Choroid plexus epithelial cell (primary cell): ENCODE data around the gene KCNE4.

Experiments
- DNase-seq: peaks from one replicate; pipeline ENCODE4 v3.0.0-alpha.2; 2010; ENCODE audit warnings: low read depth
- H3K4me3 ChIP-seq: 2 replicates; pipeline ENCODE4 v1.5.1; 2011; ENCODE audit warnings: low read depth, mild to moderate bottlenecking, control low read depth, low read length, moderate library complexity
- TF ChIP-seq, protein P1 (sequence below): conservative IDR thresholded peaks from 2 replicates; pipeline ENCODE4 v1.5.1; 2011; ENCODE audit warnings: low read depth, mild to moderate bottlenecking, control low read depth, inconsistent platforms, low read length, moderate library complexity

Gene KCNE4

DNA sequence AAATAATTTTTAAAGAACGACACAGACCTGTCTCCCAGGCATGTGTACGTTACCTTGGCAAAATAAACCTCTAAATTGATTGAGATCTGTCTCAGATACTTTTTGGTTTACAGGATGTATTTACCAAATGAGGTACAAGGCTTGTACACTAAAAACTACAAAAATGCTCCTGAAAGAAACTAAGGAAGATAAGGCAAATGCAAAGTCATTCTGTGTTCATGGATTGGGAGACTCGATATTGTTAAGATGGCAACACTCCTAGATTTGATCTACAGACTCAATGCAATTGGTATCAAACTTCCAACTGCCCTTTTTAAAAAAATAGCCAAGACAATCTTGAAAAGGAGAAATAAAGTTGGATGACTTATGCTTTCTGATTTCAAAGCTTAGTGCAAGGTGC is 11.5 kb upstream of the KCNE4 start:
- TF ChIP-seq, protein P1, sequence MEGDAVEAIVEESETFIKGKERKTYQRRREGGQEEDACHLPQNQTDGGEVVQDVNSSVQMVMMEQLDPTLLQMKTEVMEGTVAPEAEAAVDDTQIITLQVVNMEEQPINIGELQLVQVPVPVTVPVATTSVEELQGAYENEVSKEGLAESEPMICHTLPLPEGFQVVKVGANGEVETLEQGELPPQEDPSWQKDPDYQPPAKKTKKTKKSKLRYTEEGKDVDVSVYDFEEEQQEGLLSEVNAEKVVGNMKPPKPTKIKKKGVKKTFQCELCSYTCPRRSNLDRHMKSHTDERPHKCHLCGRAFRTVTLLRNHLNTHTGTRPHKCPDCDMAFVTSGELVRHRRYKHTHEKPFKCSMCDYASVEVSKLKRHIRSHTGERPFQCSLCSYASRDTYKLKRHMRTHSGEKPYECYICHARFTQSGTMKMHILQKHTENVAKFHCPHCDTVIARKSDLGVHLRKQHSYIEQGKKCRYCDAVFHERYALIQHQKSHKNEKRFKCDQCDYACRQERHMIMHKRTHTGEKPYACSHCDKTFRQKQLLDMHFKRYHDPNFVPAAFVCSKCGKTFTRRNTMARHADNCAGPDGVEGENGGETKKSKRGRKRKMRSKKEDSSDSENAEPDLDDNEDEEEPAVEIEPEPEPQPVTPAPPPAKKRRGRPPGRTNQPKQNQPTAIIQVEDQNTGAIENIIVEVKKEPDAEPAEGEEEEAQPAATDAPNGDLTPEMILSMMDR: no peak
- no peak overlapping the region for H3K4me3 ChIP-seq

DNA sequence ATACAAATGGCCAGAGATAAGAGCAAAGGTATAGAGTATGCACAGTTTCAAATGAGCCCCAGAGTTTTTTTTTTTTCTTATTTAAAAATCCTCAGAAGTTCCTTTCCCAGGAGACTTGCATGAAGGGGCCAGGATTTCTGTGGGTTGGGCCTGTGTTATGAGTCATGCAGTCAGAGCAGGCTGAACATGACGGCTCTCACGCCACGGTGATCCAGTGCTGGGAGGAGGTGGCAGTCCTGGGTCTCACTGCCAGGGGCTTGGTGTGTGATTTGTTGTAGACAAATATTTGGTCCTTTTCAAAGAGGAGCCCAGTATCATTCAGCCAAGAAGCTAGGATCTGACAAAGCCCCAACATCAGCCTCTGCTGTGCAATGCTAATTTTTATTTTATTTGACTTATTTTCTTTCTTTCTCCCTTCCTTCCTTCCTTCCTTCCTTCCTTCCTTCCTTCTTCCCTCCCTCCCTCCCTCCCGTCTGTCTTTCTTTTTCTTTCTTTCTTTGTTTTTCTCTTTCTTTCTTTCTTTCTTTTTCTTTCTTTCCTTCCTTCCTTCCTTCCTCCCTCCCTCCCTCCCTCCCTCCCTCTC is 10.4 kb upstream of the KCNE4 start:
- peak; percentile 96 for DNase-seq
- H3K4me3 ChIP-seq: no peak overlapping the region
- TF ChIP-seq, protein P1: no peak

More for the DNA sequence above, 11.5 kb upstream of the KCNE4 start:
- no peak for DNase-seq

DNA sequence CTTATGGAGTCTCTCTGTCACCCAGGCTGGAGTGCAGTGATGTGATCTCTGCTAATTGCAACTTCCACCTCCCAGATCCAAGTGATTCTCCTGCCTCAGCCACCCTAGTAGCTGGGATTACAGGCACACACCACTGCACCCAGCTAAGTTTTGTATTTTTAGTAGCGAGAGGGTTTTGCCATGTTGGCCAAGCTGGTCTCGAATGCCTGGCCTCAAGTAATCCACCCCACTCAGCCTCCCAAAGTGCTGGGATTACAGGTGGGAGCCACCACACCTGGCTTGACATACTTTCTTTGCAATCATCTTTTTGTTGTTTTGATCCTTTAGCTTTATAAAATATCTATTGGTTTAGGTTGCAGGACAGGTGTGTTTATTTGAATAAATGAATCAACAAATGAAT is 9.7 kb upstream of the KCNE4 start:
- no peak overlapping the region for H3K4me3 ChIP-seq
- no peak for DNase-seq
- TF ChIP-seq, protein P1: no peak

DNA sequence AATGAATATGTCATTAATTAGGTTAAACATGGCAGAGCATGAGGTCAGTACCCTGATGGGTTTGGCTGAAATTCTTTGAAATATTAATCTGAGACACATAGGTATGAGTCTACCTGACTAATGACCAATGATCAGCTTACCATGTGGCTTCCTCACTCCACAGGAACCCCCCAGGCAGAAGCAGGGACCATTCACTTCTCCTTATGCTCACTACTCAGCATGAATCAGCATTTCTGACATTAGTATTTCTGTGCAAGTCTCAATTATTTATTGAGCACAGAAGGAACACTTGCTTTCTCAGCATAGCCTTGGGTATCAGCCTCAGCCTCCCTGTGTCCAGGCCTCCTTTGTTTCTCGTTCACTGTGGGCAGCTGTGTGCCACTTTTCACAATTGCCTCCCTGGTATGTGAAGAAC is 9.3 kb upstream of the KCNE4 start:
- TF ChIP-seq, protein P1: no peak
- DNase-seq: no peak
- no peak overlapping the region for H3K4me3 ChIP-seq

DNA sequence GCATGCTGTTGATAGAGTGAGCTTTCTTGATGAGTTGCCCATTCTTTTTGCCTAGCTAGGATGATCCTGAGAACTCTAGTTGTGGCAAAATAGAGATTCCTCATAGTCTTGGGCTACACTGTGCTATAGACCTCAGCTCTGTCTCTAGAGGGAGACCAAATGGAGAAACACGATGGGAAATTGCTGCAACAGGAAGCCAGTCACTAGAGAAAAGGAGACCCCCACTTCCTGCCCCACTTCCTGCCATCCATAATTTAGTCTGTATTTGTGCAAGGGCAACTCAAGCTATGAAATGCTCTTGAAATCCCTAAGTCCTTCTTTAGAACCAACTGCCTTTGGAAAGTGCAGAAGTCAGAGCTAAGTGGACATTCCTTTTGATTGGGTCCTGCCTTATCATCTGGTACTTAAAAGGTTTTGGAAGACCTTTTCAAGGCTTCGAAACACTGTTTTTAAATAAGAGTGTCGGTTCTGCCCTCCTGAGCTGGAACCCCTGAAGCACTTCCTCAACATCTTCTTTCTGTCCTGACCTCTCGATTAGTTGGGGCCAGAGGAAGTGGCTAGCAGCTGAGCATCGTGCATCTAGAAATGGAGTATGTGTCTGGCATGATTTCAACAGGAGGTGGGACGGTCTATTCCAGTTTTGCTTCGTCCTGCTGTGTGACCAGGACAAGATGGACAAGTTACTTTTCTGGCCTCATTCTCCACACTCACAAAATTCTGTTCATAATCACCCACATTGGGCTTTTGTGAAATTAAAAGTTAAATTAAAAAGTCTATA is 8.6 kb upstream of the KCNE4 start:
- no peak overlapping the region for H3K4me3 ChIP-seq
- DNase-seq: no peak
- TF ChIP-seq, protein P1: no peak

DNA sequence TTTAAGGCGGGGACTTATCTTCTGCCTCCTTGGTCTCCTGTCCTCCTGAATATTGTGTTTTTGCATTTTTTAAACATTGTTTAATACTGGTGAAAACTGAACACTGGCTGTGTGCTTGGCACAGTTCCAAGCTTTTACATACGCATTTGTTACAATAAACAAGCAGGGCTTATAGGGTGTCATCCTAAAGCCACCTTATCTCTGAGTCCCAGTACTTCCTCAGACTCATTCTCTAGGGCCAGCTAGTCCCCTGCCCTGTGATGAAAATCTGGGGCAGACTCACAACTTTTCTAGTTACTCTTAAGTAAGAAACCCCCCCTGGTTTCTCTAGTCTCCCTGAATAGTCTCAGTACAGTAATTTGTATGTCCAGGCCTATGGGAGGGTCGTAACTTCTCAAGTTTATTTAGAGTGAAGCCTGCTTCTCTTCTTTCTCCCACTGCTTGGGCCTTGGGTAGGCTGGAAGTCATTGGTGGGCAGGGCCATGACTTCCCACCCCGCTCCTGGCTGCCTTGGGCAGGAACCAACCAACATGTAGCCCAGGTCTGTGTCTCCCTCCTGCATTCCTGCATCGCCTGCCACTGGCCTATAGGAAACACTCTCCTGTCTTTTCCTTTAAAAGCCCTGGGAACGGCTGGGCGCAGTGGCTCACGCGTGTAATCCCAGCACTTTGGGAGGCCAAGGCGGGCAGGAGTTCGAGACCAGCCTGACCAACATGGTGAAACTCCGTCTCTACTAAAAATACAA is 7.7 kb upstream of the KCNE4 start:
- H3K4me3 ChIP-seq: no peak overlapping the region
- TF ChIP-seq, protein P1: no peak
- DNase-seq: no peak
